ENCODE results near the gene COL4A4. TPM values are rescaled to one million over a fixed set of nuclear protein-coding genes. Genes with fewer than 3 reads are reported as not detected.

Gene COL4A4
- total RNA-seq, 6 experiments from 2014 or later = 0.02 to 0.11 (median 0.03) TPM; not detected in 3

DNA sequence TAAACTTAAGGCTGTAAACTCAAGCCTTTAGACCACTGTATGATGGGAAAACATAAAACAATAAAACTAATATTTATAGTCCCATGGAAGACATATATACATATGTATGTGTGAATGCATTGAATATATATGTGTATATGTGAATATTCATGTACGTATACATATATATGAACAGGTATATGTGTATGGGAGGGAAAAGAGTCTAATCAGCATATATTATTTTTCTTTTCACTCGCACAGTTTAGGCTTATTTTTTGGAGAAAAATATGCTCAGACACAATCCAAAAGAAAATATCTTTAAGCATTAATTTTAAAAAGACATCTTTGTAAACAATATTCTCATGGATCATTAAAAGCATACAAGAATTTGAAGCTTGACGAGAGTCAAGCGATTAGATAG, 22.7 kb downstream of the COL4A4 start:
- Mint-ChIP-seq H3K9me3 (no peaks in the 10 kb centered on the region), H3K4me3 (no peak overlapping the region), H3K4me1 (ENCODE audit: low read depth) (peaks cover 1% of the 10 kb centered on the region; the same call in 1 of the 2 replicates), H3K36me3 (ENCODE audit: low read depth) (no peaks in the 10 kb centered on the region), H3K27ac (no peak overlapping the region), H3K27me3 (ENCODE audit: insufficient read depth) (peaks cover 6% of the 10 kb centered on the region)
- no peak for DNase-seq
- TF ChIP-seq, protein P1, sequence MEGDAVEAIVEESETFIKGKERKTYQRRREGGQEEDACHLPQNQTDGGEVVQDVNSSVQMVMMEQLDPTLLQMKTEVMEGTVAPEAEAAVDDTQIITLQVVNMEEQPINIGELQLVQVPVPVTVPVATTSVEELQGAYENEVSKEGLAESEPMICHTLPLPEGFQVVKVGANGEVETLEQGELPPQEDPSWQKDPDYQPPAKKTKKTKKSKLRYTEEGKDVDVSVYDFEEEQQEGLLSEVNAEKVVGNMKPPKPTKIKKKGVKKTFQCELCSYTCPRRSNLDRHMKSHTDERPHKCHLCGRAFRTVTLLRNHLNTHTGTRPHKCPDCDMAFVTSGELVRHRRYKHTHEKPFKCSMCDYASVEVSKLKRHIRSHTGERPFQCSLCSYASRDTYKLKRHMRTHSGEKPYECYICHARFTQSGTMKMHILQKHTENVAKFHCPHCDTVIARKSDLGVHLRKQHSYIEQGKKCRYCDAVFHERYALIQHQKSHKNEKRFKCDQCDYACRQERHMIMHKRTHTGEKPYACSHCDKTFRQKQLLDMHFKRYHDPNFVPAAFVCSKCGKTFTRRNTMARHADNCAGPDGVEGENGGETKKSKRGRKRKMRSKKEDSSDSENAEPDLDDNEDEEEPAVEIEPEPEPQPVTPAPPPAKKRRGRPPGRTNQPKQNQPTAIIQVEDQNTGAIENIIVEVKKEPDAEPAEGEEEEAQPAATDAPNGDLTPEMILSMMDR (IDR thresholded peaks at IDR 0.05) = no peak

DNA sequence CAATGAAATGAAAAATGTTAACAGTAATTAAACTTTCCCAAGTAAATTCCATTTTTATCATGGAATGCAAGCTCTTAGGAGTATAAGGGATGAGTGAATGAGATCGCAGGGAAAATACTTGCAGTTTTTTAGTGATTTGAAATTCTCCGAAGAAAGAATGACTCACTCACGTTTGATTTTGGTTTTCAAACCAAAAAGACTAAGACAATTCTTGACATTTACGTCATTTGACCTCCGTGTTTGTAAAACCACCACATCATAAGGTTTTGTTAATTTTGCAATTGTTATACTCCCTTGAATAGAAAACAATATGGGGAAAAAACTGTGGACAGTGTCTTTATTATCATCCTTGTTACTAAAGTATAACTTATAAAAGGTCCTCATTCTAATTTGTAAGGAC, 29.4 kb downstream of the COL4A4 start:
- Mint-ChIP-seq H3K27me3 (ENCODE audit: insufficient read depth) (peaks cover 12% of the 10 kb centered on the region), H3K36me3 (ENCODE audit: low read depth) (no peaks in the 10 kb centered on the region), H3K4me1 (ENCODE audit: low read depth) (no peaks in the 10 kb centered on the region), H3K27ac (no peak overlapping the region), H3K4me3 (no peak overlapping the region), H3K9me3 (no peaks in the 10 kb centered on the region)
- TF ChIP-seq, protein P1 (IDR thresholded peaks at IDR 0.05) = no peak
- DNase-seq = no peak

DNA sequence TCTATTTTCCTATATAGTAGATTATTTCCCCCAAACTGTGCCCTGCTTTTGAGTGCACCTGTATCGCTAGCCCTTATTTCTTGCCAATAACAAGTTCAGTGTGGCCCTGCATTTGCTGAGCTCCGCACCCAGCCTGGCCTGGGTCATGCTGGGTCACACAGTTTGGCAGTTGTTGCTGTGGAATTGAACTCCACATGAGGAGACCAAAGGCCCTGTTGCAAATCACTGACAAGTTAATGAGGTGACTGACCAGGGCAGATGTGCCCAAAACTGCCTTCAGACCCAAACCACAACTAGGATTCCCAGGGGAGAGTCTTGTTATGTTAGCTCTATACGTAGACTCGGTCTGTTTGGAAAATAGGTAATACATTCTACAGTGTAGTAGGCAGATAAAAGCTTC, 31.0 kb downstream of the COL4A4 start:
- TF ChIP-seq, protein P1 (IDR thresholded peaks at IDR 0.05) = no peak
- Mint-ChIP-seq H3K4me1 (ENCODE audit: low read depth) (no peaks in the 10 kb centered on the region), H3K9me3 (no peaks in the 10 kb centered on the region), H3K4me3 (no peak overlapping the region), H3K27me3 (ENCODE audit: insufficient read depth) (peaks cover 16% of the 10 kb centered on the region), H3K27ac (no peak overlapping the region), H3K36me3 (ENCODE audit: low read depth) (no peaks in the 10 kb centered on the region)
- DNase-seq = no peak

DNA sequence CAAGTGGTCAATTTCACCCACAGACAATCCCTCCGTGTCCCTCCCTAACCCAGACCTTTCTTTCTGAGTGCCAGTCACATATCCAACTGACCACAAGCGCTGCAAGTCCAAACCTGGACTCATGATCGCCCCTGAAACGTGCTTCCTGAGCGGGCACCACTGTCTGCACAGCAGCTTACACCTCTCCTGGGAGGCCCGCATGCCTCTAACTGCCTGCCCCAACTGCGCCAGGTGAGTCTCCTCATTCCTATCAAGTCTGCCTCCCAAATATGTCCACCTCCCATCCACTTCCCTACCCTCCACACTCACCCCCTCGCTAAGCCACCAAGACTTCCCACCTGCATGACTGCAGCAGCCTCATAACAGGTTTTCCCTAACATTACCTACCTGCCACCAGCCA, 33.4 kb downstream of the COL4A4 start:
- Mint-ChIP-seq H3K27ac (no peak overlapping the region), H3K4me1 (ENCODE audit: low read depth) (no peaks in the 10 kb centered on the region), H3K36me3 (ENCODE audit: low read depth) (no peaks in the 10 kb centered on the region), H3K27me3 (ENCODE audit: insufficient read depth) (peaks cover 17% of the 10 kb centered on the region), H3K9me3 (no peaks in the 10 kb centered on the region), H3K4me3 (no peak overlapping the region)
- no peak for DNase-seq
- TF ChIP-seq, protein P1 (IDR thresholded peaks at IDR 0.05) = no peak

DNA sequence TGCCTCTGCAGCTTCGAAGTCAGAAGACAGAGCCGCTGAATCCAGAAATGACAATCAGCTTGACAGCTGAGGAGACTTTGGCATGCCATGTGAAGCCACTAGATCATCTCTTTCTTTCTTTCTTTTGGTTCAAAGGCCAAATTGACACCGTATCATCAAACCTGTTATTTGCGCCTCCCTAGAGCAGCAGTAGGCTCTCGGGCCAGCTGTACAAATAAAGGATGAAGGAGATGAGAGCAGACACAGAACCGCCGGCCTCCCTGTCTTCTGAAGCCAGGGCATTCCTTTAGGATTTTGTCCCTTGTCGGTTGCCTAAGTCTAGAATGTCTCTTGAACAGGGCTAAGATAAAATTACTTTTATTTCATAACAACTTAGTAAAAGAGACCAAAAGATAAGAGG, 36.8 kb downstream of the COL4A4 start:
- Mint-ChIP-seq H3K36me3 (ENCODE audit: low read depth) (no peaks in the 10 kb centered on the region), H3K27me3 (ENCODE audit: insufficient read depth) (peaks cover 17% of the 10 kb centered on the region), H3K4me3 (no peak overlapping the region), H3K9me3 (no peaks in the 10 kb centered on the region), H3K27ac (no peak overlapping the region), H3K4me1 (ENCODE audit: low read depth) (no peaks in the 10 kb centered on the region)
- TF ChIP-seq, protein P1 (IDR thresholded peaks at IDR 0.05) = no peak
- no peak for DNase-seq

DNA sequence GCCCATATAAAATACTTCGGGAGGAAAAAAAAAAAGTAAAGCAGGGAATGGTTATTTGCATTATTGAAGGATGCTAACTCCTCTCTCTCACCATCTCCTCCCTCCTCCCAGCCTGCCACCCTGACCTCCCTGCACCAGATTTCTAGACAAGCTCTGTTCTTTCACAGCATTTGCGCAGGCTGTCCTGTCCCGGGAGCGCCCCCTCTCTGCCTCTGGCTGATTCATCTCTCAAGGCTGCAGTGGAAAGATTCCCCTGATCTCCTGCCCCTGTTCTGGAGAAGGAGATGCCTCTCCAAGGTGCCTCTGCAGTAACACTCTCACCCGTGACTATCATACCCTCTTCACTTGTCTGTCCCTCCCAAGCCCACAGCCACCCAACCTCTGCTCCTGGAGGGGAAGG, 38.5 kb downstream of the COL4A4 start:
- TF ChIP-seq, protein P1 (IDR thresholded peaks at IDR 0.05) = peak; percentile 48
- no peak for DNase-seq
- H3K4me3 Mint-ChIP-seq = no peak overlapping the region
- H3K36me3 Mint-ChIP-seq (ENCODE audit: low read depth) = no peaks in the 10 kb centered on the region
- no peaks in the 10 kb centered on the region for H3K9me3 Mint-ChIP-seq
- H3K4me1 Mint-ChIP-seq (ENCODE audit: low read depth) = no peaks in the 10 kb centered on the region
- H3K27me3 Mint-ChIP-seq (ENCODE audit: insufficient read depth) = peaks cover 14% of the 10 kb centered on the region
- no peak overlapping the region for H3K27ac Mint-ChIP-seq

Data from HFFc6 (cell line).